ENCODE data around the gene ITPK1. TPM values are rescaled to one million over a fixed set of nuclear protein-coding genes. Genes with fewer than 3 reads are reported as not detected.
A peak's percentile ranks its signal among the peaks of the same experiment; 100 is the strongest.

ITPK1 gene
- total RNA-seq, 1 donor from 2014 or later: 59.8 TPM

GRCh38 chr14:93033084-93033982, 82.4 kb downstream of the ITPK1 start:
- no peaks in the 10 kb centered on the region for H3K36me3 Mint-ChIP-seq (ENCODE audit: low read depth)
- peaks cover 79% of the 10 kb centered on the region for H3K4me1 Mint-ChIP-seq
- H3K9me3 Mint-ChIP-seq: no peaks in the 10 kb centered on the region
- H3K27ac Mint-ChIP-seq (ENCODE audit: unreplicated experiment): peak overlapping the region; percentile 81
- DNase-seq (ENCODE audit: low read depth, low spot score): no peak
- H3K27me3 Mint-ChIP-seq (ENCODE audit: low read depth): peaks cover 19% of the 10 kb centered on the region
- peak overlapping the region; percentile 38 for H3K4me3 Mint-ChIP-seq
- TF ChIP-seq CTCF (conservative IDR thresholded peaks at IDR 0.05): no peak

GRCh38 chr14:93032421-93032936, 83.2 kb downstream of the ITPK1 start:
- Mint-ChIP-seq H3K36me3 (ENCODE audit: low read depth) (no peaks in the 10 kb centered on the region), H3K27ac (ENCODE audit: unreplicated experiment) (no peak overlapping the region), H3K4me3 (peak overlapping the region; percentile 41), H3K9me3 (no peaks in the 10 kb centered on the region), H3K4me1 (peaks cover 74% of the 10 kb centered on the region), H3K27me3 (ENCODE audit: low read depth) (peaks cover 17% of the 10 kb centered on the region)
- no peak for TF ChIP-seq CTCF (conservative IDR thresholded peaks at IDR 0.05)
- DNase-seq (ENCODE audit: low read depth, low spot score): no peak

- H3K36me3 Mint-ChIP-seq (ENCODE audit: low read depth): no peaks in the 10 kb centered on the region
- DNase-seq (ENCODE audit: low read depth, low spot score): no peak
These were observed 84.0 kb downstream of the ITPK1 start for GRCh38 chr14:93031505-93032315.

GRCh38 chr14:93030761-93031160, 85.0 kb downstream of the ITPK1 start:
- H3K27ac Mint-ChIP-seq (ENCODE audit: unreplicated experiment): peak overlapping the region; percentile 94
- TF ChIP-seq CTCF (conservative IDR thresholded peaks at IDR 0.05): no peak
- H3K9me3 Mint-ChIP-seq: no peaks in the 10 kb centered on the region
- H3K36me3 Mint-ChIP-seq (ENCODE audit: low read depth): no peaks in the 10 kb centered on the region
- peaks cover 57% of the 10 kb centered on the region for H3K4me1 Mint-ChIP-seq
- H3K4me3 Mint-ChIP-seq: no peak overlapping the region
- DNase-seq (ENCODE audit: low read depth, low spot score): no peak
- peaks cover 13% of the 10 kb centered on the region for H3K27me3 Mint-ChIP-seq (ENCODE audit: low read depth)

More at GRCh38 chr14:93031505-93032315, 84.0 kb downstream of the ITPK1 start:
- H3K27ac Mint-ChIP-seq (ENCODE audit: unreplicated experiment): peak overlapping the region; percentile 8
- H3K4me1 Mint-ChIP-seq: peaks cover 67% of the 10 kb centered on the region
- no peak for TF ChIP-seq CTCF (conservative IDR thresholded peaks at IDR 0.05)
- no peaks in the 10 kb centered on the region for H3K9me3 Mint-ChIP-seq
- peak overlapping the region; percentile 42 for H3K4me3 Mint-ChIP-seq
- H3K27me3 Mint-ChIP-seq (ENCODE audit: low read depth): peaks cover 13% of the 10 kb centered on the region

DNA sequence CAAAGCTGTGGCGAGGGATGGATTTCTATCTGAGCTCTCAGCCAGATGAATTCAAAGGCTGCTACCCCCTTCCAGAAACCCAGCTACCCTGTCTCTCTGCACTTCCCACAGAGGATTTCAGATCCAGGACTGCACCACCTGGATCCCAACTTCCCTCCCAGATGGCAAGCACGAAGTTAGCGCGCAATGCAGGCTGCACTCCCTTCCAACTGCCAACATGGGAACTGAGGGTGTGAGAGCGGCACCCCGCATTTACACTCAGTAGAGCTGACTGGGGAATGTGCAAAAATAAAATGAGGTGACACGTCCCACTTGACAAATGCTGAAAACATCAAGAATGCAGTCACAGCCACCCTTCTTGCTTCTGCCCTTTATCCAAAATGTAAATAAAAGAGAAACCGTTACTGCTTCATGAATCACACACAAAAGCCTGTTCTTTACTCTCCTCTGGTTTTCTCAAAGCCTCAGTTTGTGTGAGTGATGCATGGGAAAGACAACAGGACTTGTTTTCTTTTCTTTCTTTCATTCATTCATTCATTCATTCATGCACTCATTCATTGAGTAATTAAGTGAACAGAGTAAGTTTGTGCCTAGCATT, 85.7 kb downstream of the ITPK1 start:
- Mint-ChIP-seq H3K36me3 (ENCODE audit: low read depth) (no peaks in the 10 kb centered on the region), H3K9me3 (no peaks in the 10 kb centered on the region), H3K27me3 (ENCODE audit: low read depth) (peaks cover 13% of the 10 kb centered on the region), H3K27ac (ENCODE audit: unreplicated experiment) (no peak overlapping the region), H3K4me1 (peaks cover 55% of the 10 kb centered on the region), H3K4me3 (peak overlapping the region; percentile 20)
- TF ChIP-seq CTCF (conservative IDR thresholded peaks at IDR 0.05): no peak
- no peak for DNase-seq (ENCODE audit: low read depth, low spot score)

All from neural crest cell (in vitro differentiated cells).